Measurements from ENCODE around the gene EXOSC10.
"Not testable (repeated sequence)": the region's sequence is repeated elsewhere in the genome, so short reads cannot be mapped to it uniquely, and the experiment has no call there.

Gene EXOSC10

DNA sequence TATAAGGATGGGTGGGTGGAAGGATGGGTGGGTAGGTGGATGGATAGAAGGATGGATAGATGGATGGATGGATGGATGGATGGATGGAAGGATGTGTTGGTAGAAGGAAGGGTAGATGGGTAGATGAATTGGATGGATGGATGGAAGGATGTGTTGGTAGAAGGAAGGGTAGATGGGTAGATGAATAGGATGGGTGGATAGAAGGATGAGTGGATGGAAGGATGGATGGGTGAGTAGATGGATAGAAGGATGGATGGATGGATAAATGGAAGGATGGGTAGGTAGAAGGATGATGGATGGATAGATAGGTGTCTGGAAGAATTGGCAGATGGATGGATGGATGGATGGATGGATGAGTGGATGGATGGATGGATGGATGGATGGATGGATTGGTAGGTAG, 58.6 kb downstream of the EXOSC10 start:
- Mint-ChIP-seq H3K4me1 (ENCODE audit: low read depth in 2 of 2) (no peaks in the 10 kb centered on the region), H3K27ac (no peak overlapping the region), H3K27me3 (no peaks in the 10 kb centered on the region), H3K4me3 (no peak overlapping the region), H3K9me3 (no peaks in the 10 kb centered on the region), H3K36me3 (ENCODE audit: insufficient read depth) (no peaks in the 10 kb centered on the region)
- no peak for DNase-seq
- no peak for ATAC-seq (replicated peaks)

DNA sequence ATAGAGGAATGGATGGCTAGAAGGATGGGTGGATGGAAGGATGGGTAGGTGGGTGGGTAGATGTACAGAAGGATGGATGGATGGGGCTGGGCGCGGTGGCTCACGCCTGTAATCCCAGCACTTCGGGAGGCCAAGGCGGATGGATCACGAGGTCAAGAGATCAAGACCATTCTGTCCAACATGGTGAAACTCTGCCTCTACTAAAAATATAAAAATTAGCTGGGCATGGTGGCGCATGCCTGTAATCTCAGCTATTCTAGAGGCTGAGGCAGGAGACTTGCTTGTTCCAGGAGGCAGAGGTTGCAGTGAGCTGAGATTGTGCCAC, 59.6 kb downstream of the EXOSC10 start:
- not testable (repeated sequence) for H3K4me1 Mint-ChIP-seq (ENCODE audit: low read depth in 2 of 2); DNase-seq; H3K27me3 Mint-ChIP-seq; H3K27ac Mint-ChIP-seq; H3K9me3 Mint-ChIP-seq; H3K4me3 Mint-ChIP-seq; H3K36me3 Mint-ChIP-seq (ENCODE audit: insufficient read depth); ATAC-seq (replicated peaks)

DNA sequence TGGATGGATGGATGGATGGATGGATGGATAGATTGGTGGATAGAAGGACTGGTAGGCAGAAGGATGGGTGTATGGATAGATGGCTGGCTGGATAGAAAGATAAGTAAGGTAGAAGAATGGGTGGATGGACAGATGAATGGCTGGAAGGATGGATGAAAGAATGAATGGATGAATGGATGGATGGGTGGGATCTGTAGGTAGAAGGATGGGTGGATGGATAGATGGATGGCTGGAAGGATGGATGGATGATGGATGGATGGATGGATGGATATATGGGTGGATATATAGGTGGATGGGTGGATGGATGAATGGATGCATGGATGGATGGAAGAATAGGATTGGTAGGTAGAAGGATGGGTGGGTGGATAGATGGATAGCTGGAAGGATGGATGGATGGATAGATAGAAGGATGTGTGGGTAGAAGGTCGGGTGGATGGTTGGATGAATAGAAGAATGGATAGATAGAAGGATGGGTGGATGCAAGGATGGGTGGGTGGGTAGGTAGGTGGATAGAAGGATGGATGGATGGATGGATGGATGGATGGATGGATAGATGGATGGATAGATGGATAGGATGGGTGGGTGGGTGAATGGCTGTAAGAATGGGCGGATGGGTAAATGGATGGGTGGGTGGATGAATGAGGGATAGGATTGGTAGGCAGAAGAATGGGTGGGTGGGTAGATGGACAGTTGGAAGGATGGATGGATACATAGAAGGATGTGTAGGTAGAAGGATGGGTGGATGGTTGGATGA, 60.1 kb downstream of the EXOSC10 start:
- ATAC-seq (replicated peaks) = no peak
- no peaks in the 10 kb centered on the region for H3K27me3 Mint-ChIP-seq
- no peaks in the 10 kb centered on the region for H3K4me1 Mint-ChIP-seq (ENCODE audit: low read depth in 2 of 2)
- no peak overlapping the region for H3K4me3 Mint-ChIP-seq
- no peaks in the 10 kb centered on the region for H3K36me3 Mint-ChIP-seq (ENCODE audit: insufficient read depth)
- H3K27ac Mint-ChIP-seq = no peak overlapping the region
- no peak for DNase-seq
- H3K9me3 Mint-ChIP-seq = no peaks in the 10 kb centered on the region

DNA sequence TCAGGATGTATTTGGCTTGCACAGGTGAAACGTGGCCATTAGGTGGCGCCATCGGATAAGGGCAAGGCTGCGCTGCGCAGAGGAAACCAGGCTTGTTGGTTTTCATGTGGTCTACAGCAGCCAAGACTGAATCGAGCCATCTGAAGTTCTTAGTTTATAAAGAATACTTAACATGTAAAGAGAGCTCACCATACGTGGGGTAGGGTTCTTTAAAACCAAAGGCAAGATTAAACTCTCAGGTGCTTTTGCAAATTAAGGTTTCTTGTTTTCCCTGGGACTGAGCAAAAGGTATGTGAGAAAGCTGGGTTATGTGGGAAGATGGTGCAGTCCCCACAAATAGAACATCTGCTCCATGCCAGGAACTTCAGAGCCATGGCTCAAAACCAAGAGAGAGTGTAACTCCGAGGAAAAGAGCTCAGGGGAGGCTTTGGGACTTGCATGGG, 61.9 kb downstream of the EXOSC10 start:
- ATAC-seq (replicated peaks) (peak; percentile 100), DNase-seq (peak; percentile 87 to 90 (median 87))
- Mint-ChIP-seq H3K4me1 (ENCODE audit: low read depth in 2 of 2) (no peaks in the 10 kb centered on the region), H3K9me3 (no peaks in the 10 kb centered on the region), H3K4me3 (no peak overlapping the region), H3K36me3 (ENCODE audit: insufficient read depth) (peaks cover 3% of the 10 kb centered on the region), H3K27ac (no peak overlapping the region), H3K27me3 (no peaks in the 10 kb centered on the region)

- H3K27me3 Mint-ChIP-seq; H3K27ac Mint-ChIP-seq; H3K4me3 Mint-ChIP-seq; H3K9me3 Mint-ChIP-seq; H3K36me3 Mint-ChIP-seq (ENCODE audit: insufficient read depth); DNase-seq; ATAC-seq (replicated peaks); H3K4me1 Mint-ChIP-seq (ENCODE audit: low read depth in 2 of 2): not testable (repeated sequence)
Measured at GRCh38 chr1:11037019-11037739, 62.5 kb downstream of the EXOSC10 start.

- peaks cover 0 to 3% of the 10 kb centered on the region in 2 donors for H3K4me1 Mint-ChIP-seq (ENCODE audit: low read depth in 2 of 2)
- no peaks in the 10 kb centered on the region for H3K9me3 Mint-ChIP-seq
- H3K27ac Mint-ChIP-seq = peak overlapping the region in 1 of 2 donors; percentile 23
- ATAC-seq (replicated peaks) = no peak
- H3K27me3 Mint-ChIP-seq = no peaks in the 10 kb centered on the region
- no peak overlapping the region for H3K4me3 Mint-ChIP-seq
- no peak for DNase-seq
- peaks cover 35% of the 10 kb centered on the region for H3K36me3 Mint-ChIP-seq (ENCODE audit: insufficient read depth)
Measured at GRCh38 chr1:11031624-11032262, 67.9 kb downstream of the EXOSC10 start.

DNA sequence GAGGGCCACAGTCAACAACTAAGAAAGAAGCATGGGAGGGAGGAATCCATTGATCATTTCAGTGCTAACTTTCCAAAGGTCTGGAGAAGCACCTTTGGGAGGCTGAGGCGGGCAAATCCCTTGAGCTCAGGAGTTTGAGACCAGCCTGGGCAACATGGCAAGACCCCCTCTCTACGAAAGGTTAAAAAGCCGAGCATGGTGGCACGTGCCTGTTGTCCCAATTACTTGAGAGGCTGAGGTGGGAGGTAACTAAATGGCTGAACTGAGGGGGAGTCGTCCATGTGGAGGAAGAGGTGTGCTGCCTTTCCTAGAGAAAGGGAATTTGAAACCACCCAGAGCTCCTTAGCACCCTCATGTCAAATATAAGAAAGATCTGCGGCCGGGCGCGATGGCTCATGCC, 68.8 kb downstream of the EXOSC10 start:
- Mint-ChIP-seq H3K36me3 (ENCODE audit: insufficient read depth) (peaks cover 35% of the 10 kb centered on the region), H3K9me3 (no peaks in the 10 kb centered on the region), H3K4me1 (ENCODE audit: low read depth in 2 of 2) (peaks cover 0 to 4% of the 10 kb centered on the region in 2 donors), H3K4me3 (no peak overlapping the region), H3K27me3 (no peaks in the 10 kb centered on the region), H3K27ac (peak overlapping the region in 1 of 2 donors; percentile 23)
- ATAC-seq (replicated peaks) = no peak
- no peak for DNase-seq

DNA sequence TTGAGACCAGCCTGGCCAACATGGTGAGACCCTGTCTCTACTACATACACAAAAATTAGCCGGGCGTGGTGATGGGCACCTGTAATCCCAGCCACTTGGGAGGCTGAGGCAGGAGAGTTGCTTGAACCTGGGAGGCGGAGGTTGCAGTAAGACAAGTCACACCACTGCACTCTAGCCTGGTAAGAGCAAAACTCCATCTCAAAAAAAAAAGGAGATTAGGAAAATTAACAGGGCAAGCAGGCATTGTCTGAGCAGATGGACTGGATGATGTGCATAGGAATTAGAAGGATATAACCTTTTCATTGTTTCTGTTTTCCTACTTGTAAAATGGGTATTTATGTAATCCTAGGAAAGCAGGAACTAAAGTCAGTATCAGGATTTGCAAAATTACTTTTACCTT, 71.7 kb downstream of the EXOSC10 start:
- H3K9me3 Mint-ChIP-seq = no peaks in the 10 kb centered on the region
- ATAC-seq (replicated peaks) (no peak), DNase-seq (no peak)
- H3K4me3 Mint-ChIP-seq = no peak overlapping the region
- peaks cover 56% of the 10 kb centered on the region for H3K36me3 Mint-ChIP-seq (ENCODE audit: insufficient read depth)
- peaks cover 5 to 25% of the 10 kb centered on the region in 2 donors for H3K4me1 Mint-ChIP-seq (ENCODE audit: low read depth in 2 of 2)
- H3K27ac Mint-ChIP-seq = peak overlapping the region in 1 of 2 donors; percentile 48
- H3K27me3 Mint-ChIP-seq = no peaks in the 10 kb centered on the region

GRCh38 chr1:11027316-11027715, 72.4 kb downstream of the EXOSC10 start:
- Mint-ChIP-seq H3K27me3 (no peaks in the 10 kb centered on the region), H3K36me3 (ENCODE audit: insufficient read depth) (peaks cover 63% of the 10 kb centered on the region), H3K4me1 (ENCODE audit: low read depth in 2 of 2) (peaks cover 6 to 27% of the 10 kb centered on the region in 2 donors), H3K4me3 (no peak overlapping the region), H3K9me3 (no peaks in the 10 kb centered on the region), H3K27ac (no peak overlapping the region)
- DNase-seq (no peak), ATAC-seq (replicated peaks) (no peak)

DNA sequence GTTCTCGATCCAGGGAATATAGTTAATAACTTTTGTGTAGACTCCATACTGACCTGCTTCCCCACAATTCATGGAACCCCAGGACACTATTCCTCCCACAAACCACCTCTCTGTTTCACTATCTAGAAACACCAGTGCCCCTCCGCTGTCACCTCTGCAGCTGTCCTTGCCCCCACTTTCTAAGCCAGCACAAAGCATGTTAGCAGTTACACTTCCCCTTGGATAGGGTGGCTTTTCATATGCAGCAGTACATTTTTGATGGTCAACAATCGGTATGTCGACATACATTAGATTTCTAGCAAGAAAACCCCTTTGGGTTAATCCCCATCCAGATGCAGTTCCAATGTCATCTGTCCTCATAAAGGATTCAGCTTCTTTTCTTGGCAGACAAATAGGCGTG, 72.8 kb downstream of the EXOSC10 start:
- no peak for ATAC-seq (replicated peaks)
- no peak overlapping the region for H3K4me3 Mint-ChIP-seq
- peaks cover 63% of the 10 kb centered on the region for H3K36me3 Mint-ChIP-seq (ENCODE audit: insufficient read depth)

GRCh38 chr1:11026052-11026451, 73.6 kb downstream of the EXOSC10 start:
- no peak for ATAC-seq (replicated peaks)
- Mint-ChIP-seq H3K36me3 (ENCODE audit: insufficient read depth) (peaks cover 64% of the 10 kb centered on the region), H3K27me3 (no peaks in the 10 kb centered on the region), H3K27ac (no peak overlapping the region), H3K4me3 (no peak overlapping the region), H3K9me3 (no peaks in the 10 kb centered on the region), H3K4me1 (ENCODE audit: low read depth in 2 of 2) (peaks cover 10 to 31% of the 10 kb centered on the region in 2 donors)
- no peak for DNase-seq

More for the DNA sequence above, 72.8 kb downstream of the EXOSC10 start:
- H3K27ac Mint-ChIP-seq = no peak overlapping the region
- no peaks in the 10 kb centered on the region for H3K9me3 Mint-ChIP-seq
- no peak for DNase-seq
- H3K4me1 Mint-ChIP-seq (ENCODE audit: low read depth in 2 of 2) = peaks cover 9 to 29% of the 10 kb centered on the region in 2 donors
- H3K27me3 Mint-ChIP-seq = no peaks in the 10 kb centered on the region

DNA sequence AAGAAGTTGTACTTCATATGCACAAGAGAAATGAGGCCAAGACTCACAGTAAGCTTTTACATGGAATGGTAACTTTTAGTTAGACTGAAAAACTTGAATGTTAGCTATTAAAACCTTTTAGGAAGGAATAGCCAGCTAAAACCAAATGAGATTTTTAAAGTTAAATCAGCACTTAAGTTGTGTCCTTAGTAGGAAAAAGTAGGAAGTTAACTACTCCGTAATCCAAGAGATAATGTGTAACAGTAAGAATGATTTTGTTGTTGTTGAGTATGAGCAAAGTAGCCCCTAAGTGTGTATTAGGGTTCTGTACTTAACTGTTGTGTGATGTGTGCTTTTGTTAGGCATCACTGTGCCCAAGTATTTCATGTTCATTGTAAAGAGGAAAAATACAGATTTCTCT, 74.1 kb downstream of the EXOSC10 start:
- no peak for ATAC-seq (replicated peaks)
- Mint-ChIP-seq H3K4me3 (no peak overlapping the region), H3K9me3 (no peaks in the 10 kb centered on the region), H3K36me3 (ENCODE audit: insufficient read depth) (peaks cover 68% of the 10 kb centered on the region), H3K4me1 (ENCODE audit: low read depth in 2 of 2) (peaks cover 10 to 31% of the 10 kb centered on the region in 2 donors), H3K27me3 (no peaks in the 10 kb centered on the region), H3K27ac (no peak overlapping the region)
- DNase-seq = no peak

- ATAC-seq (replicated peaks) (no peak), DNase-seq (no peak)
- Mint-ChIP-seq H3K4me3 (no peak overlapping the region), H3K27ac (no peak overlapping the region), H3K4me1 (ENCODE audit: low read depth in 2 of 2) (peaks cover 10 to 31% of the 10 kb centered on the region in 2 donors), H3K36me3 (ENCODE audit: insufficient read depth) (peaks cover 76% of the 10 kb centered on the region), H3K9me3 (no peaks in the 10 kb centered on the region), H3K27me3 (no peaks in the 10 kb centered on the region)
Measured at GRCh38 chr1:11024874-11025203, 74.8 kb downstream of the EXOSC10 start.

Measured in effector memory CD8-positive, alpha-beta T cell (primary cell).